ENCODE data around the gene SNX8. TPM values are rescaled to one million over a fixed set of nuclear protein-coding genes. Genes with fewer than 3 reads are reported as not detected.
"Not testable (repeated sequence)": the region's sequence is repeated elsewhere in the genome, so short reads cannot be mapped to it uniquely, and the experiment has no call there.

Gene SNX8
- total RNA-seq, 1 experiment from 2014 or later: 86.6 TPM

GRCh38 chr7:2271273-2272026 lies 42.8 kb downstream of the SNX8 start:
- Mint-ChIP-seq H3K4me1 (ENCODE audit: low read depth, unreplicated experiment) (peaks cover 5% of the 10 kb centered on the region), H3K27ac (ENCODE audit: unreplicated experiment) (no peak overlapping the region), H3K4me3 (ENCODE audit: unreplicated experiment) (no peak overlapping the region), H3K27me3 (ENCODE audit: insufficient read depth, unreplicated experiment) (no peaks in the 10 kb centered on the region), H3K36me3 (ENCODE audit: insufficient read depth, unreplicated experiment) (peaks cover 29% of the 10 kb centered on the region), H3K9me3 (ENCODE audit: unreplicated experiment) (no peaks in the 10 kb centered on the region)
- Histone ChIP-seq H3K36me3 (ENCODE audit: control insufficient read depth, insufficient read depth, low read length) (peaks cover 5% of the 10 kb centered on the region), H3K9me3 (no peaks in the 10 kb centered on the region), H3K27me3 (replicated peaks; ENCODE audit: control insufficient read depth, insufficient read depth, low read length) (no peaks in the 10 kb centered on the region), H3K4me3 (ENCODE audit: low read depth, low read length) (no peak overlapping the region), H3K4me1 (peaks cover 6% of the 10 kb centered on the region)
- ChIA-PET POLR2A (no interaction called here), CTCF (no interaction called here)
- no peak for DNase-seq
- no TSS peak for BruUV-seq (replicated peaks)
- intact Hi-C loops (cut with micrococcal nuclease; ENCODE audit: unreplicated experiment): no loop called here
- no peak for TF ChIP-seq CTCF (IDR thresholded peaks at IDR 0.05; ENCODE audit: insufficient read depth in 1 of 2, low read depth in 1 of 2, low read length in 1 of 2, severe bottlenecking in 1 of 2, unreplicated experiment in 1 of 2)

- Mint-ChIP-seq H3K27ac (ENCODE audit: unreplicated experiment) (no peak overlapping the region), H3K27me3 (ENCODE audit: insufficient read depth, unreplicated experiment) (no peaks in the 10 kb centered on the region), H3K4me3 (ENCODE audit: unreplicated experiment) (no peak overlapping the region), H3K4me1 (ENCODE audit: low read depth, unreplicated experiment) (peaks cover 5% of the 10 kb centered on the region), H3K36me3 (ENCODE audit: insufficient read depth, unreplicated experiment) (peaks cover 31% of the 10 kb centered on the region), H3K9me3 (ENCODE audit: unreplicated experiment) (no peaks in the 10 kb centered on the region)
- ChIA-PET CTCF (interaction anchor here (0.6 kb wide), 1 partner anchor 15 kb away, joined by 5 read pairs; no protein-coding TSS in a partner anchor), POLR2A (no interaction called here)
- H3K36me3 ChIP-seq (ENCODE audit: control insufficient read depth, insufficient read depth, low read length): peaks cover 5% of the 10 kb centered on the region
- no peaks in the 10 kb centered on the region for H3K27me3 ChIP-seq (replicated peaks; ENCODE audit: control insufficient read depth, insufficient read depth, low read length)
- peaks cover 6% of the 10 kb centered on the region for H3K4me1 ChIP-seq
- intact Hi-C loops (cut with micrococcal nuclease; ENCODE audit: unreplicated experiment): no loop called here
- DNase-seq: no peak
- no peak for TF ChIP-seq CTCF (IDR thresholded peaks at IDR 0.05; ENCODE audit: insufficient read depth in 1 of 2, low read depth in 1 of 2, low read length in 1 of 2, severe bottlenecking in 1 of 2, unreplicated experiment in 1 of 2)
- no TSS peak for BruUV-seq (replicated peaks)
- H3K4me3 ChIP-seq (ENCODE audit: low read depth, low read length): no peak overlapping the region
- H3K9me3 ChIP-seq: no peaks in the 10 kb centered on the region
Measured at GRCh38 chr7:2270495-2270894, 43.7 kb downstream of the SNX8 start.

- no peaks in the 10 kb centered on the region for H3K9me3 ChIP-seq
- Mint-ChIP-seq H3K9me3 (ENCODE audit: unreplicated experiment) (no peaks in the 10 kb centered on the region), H3K36me3 (ENCODE audit: insufficient read depth, unreplicated experiment) (peaks cover 32% of the 10 kb centered on the region), H3K27ac (ENCODE audit: unreplicated experiment) (peak overlapping the region; percentile 35), H3K4me3 (ENCODE audit: unreplicated experiment) (no peak overlapping the region), H3K27me3 (ENCODE audit: insufficient read depth, unreplicated experiment) (no peaks in the 10 kb centered on the region), H3K4me1 (ENCODE audit: low read depth, unreplicated experiment) (peaks cover 5% of the 10 kb centered on the region)
- no peak overlapping the region for H3K4me3 ChIP-seq (ENCODE audit: low read depth, low read length)
- BruUV-seq (replicated peaks): no TSS peak
- DNase-seq: no peak
- H3K4me1 ChIP-seq: peaks cover 6% of the 10 kb centered on the region
- peaks cover 5% of the 10 kb centered on the region for H3K36me3 ChIP-seq (ENCODE audit: control insufficient read depth, insufficient read depth, low read length)
- intact Hi-C loops (cut with micrococcal nuclease; ENCODE audit: unreplicated experiment): no loop called here
- H3K27me3 ChIP-seq (replicated peaks; ENCODE audit: control insufficient read depth, insufficient read depth, low read length): no peaks in the 10 kb centered on the region
- TF ChIP-seq CTCF (IDR thresholded peaks at IDR 0.05; ENCODE audit: insufficient read depth in 1 of 2, low read depth in 1 of 2, low read length in 1 of 2, severe bottlenecking in 1 of 2, unreplicated experiment in 1 of 2): no peak
- ChIA-PET CTCF (interaction anchor here (0.6 kb wide), 1 partner anchor 14 kb away, joined by 5 read pairs; no protein-coding TSS in a partner anchor), POLR2A (no interaction called here)
Measured at GRCh38 chr7:2269991-2270460, 44.2 kb downstream of the SNX8 start.

- DNase-seq; H3K9me3 ChIP-seq; H3K9me3 Mint-ChIP-seq (ENCODE audit: unreplicated experiment); intact Hi-C loops (cut with micrococcal nuclease; ENCODE audit: unreplicated experiment); H3K27me3 ChIP-seq (replicated peaks; ENCODE audit: control insufficient read depth, insufficient read depth, low read length); H3K4me1 Mint-ChIP-seq (ENCODE audit: low read depth, unreplicated experiment); POLR2A ChIA-PET; H3K36me3 ChIP-seq (ENCODE audit: control insufficient read depth, insufficient read depth, low read length); H3K4me1 ChIP-seq; H3K4me3 ChIP-seq (ENCODE audit: low read depth, low read length); H3K4me3 Mint-ChIP-seq (ENCODE audit: unreplicated experiment); H3K27me3 Mint-ChIP-seq (ENCODE audit: insufficient read depth, unreplicated experiment): not testable (repeated sequence)
- Mint-ChIP-seq H3K36me3 (ENCODE audit: insufficient read depth, unreplicated experiment) (peaks cover 34% of the 10 kb centered on the region), H3K27ac (ENCODE audit: unreplicated experiment) (peak overlapping the region; percentile 35)
- CTCF ChIA-PET: interaction anchor here (0.5 kb wide), 1 partner anchor 176 kb away, joined by 3 read pairs; no protein-coding TSS in a partner anchor
- BruUV-seq (replicated peaks): TSS peak; percentile 60
Measured at GRCh38 chr7:2269089-2269990, 44.9 kb downstream of the SNX8 start.
